ENCODE measurements around the gene OR8S1. TPM values are rescaled to one million over a fixed set of nuclear protein-coding genes. Genes with fewer than 3 reads are reported as not detected.
"Not testable (repeated sequence)": the region's sequence is repeated elsewhere in the genome, so short reads cannot be mapped to it uniquely, and the experiment has no call there.

Gene OR8S1
- total and polyA plus RNA-seq, 2 donors (not counting 1 experiment from before 2014, with no cell fraction given): not detected

DNA sequence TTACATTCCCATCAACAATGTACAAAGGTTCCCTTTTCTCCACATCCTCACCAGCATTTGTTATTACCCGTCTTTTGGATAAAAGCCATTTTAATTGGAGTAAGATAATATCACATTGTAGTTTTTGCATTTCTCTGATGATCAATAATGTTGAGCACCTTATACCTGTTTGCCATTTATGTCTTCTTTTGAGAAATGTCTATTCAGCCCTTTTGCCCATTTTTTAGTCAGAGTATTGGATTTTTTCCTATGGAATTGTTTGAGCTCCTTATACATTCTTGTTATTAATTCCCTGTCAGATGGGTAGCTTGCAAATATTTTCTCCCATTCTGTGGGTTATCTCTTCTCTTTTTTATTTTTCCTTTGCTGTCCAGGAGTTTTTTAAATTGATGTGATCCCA, 10.7 kb upstream of the OR8S1 start:
- Histone ChIP-seq H3K4me2 (ENCODE audit: extremely low read depth, insufficient read depth, low read length) (no peak overlapping the region), H3K79me2 (ENCODE audit: control insufficient read depth, insufficient read depth, low read length) (no peaks in the 10 kb centered on the region), H3K9ac (ENCODE audit: insufficient read depth, low read length) (no peak overlapping the region), H3K27me3 (ENCODE audit: control insufficient read depth, insufficient read depth, low read length) (no peaks in the 10 kb centered on the region), H3K9me3 (ENCODE audit: control insufficient read depth, insufficient read depth, low read depth, low read length) (no peaks in the 10 kb centered on the region), H3K4me1 (ENCODE audit: control insufficient read depth, extremely low read depth, insufficient read depth, low read length) (no peaks in the 10 kb centered on the region), H3K4me3 (replicated peaks in 1 of 4; ENCODE audit: control extremely low read depth in 1 of 4, insufficient read depth in 1 of 4, low read depth in 3 of 4, low read length in 4 of 4) (no peak overlapping the region), H3K27ac (ENCODE audit: insufficient read depth, low read length) (no peak overlapping the region), H3K36me3 (ENCODE audit: control insufficient read depth, insufficient read depth, low read length) (no peaks in the 10 kb centered on the region), H2AFZ (ENCODE audit: low read length) (no peak overlapping the region), H4K20me1 (ENCODE audit: control insufficient read depth, extremely low read depth, insufficient read depth, low read length) (no peaks in the 10 kb centered on the region)
- DNase-seq (ENCODE audit: low read depth in 2 of 2): no peak
- TF ChIP-seq EZH2 (IDR thresholded peaks at IDR 0.05; ENCODE audit: low read length, missing control alignments): no peak
- TF ChIP-seq, protein P1, sequence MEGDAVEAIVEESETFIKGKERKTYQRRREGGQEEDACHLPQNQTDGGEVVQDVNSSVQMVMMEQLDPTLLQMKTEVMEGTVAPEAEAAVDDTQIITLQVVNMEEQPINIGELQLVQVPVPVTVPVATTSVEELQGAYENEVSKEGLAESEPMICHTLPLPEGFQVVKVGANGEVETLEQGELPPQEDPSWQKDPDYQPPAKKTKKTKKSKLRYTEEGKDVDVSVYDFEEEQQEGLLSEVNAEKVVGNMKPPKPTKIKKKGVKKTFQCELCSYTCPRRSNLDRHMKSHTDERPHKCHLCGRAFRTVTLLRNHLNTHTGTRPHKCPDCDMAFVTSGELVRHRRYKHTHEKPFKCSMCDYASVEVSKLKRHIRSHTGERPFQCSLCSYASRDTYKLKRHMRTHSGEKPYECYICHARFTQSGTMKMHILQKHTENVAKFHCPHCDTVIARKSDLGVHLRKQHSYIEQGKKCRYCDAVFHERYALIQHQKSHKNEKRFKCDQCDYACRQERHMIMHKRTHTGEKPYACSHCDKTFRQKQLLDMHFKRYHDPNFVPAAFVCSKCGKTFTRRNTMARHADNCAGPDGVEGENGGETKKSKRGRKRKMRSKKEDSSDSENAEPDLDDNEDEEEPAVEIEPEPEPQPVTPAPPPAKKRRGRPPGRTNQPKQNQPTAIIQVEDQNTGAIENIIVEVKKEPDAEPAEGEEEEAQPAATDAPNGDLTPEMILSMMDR (conservative IDR thresholded peaks at IDR 0.05 in 1 of 2, IDR thresholded peaks at IDR 0.05 in 1 of 2; ENCODE audit: low read depth in 1 of 2, low read length in 2 of 2): no peak

DNA sequence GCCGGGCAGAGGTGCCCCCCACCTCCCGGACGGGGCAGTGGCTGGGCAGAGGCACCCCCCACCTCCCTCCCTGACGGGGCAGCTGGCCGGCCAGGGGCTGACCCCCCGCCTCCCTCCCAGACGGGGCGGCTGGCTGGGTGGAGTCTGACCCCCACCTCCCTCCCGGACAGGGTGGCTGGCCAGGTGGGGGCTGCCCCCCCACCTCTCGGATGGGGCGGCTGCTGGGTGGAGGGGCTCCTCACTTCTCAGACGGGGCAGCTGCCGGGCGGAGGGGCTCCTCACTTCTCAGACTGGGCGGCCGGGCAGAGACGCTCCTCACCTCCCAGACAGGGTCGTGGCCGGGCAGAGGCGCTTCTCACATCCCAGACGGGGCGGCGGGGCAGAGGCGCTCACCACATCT, 5.1 kb upstream of the OR8S1 start:
- H3K36me3 ChIP-seq (ENCODE audit: control insufficient read depth, insufficient read depth, low read length); H3K79me2 ChIP-seq (ENCODE audit: control insufficient read depth, insufficient read depth, low read length); H3K4me2 ChIP-seq (ENCODE audit: extremely low read depth, insufficient read depth, low read length); H3K27ac ChIP-seq (ENCODE audit: insufficient read depth, low read length); H4K20me1 ChIP-seq (ENCODE audit: control insufficient read depth, extremely low read depth, insufficient read depth, low read length); H3K9ac ChIP-seq (ENCODE audit: insufficient read depth, low read length); H3K27me3 ChIP-seq (ENCODE audit: control insufficient read depth, insufficient read depth, low read length); H3K4me1 ChIP-seq (ENCODE audit: control insufficient read depth, extremely low read depth, insufficient read depth, low read length); H3K4me3 ChIP-seq (replicated peaks in 1 of 4; ENCODE audit: control extremely low read depth in 1 of 4, insufficient read depth in 1 of 4, low read depth in 3 of 4, low read length in 4 of 4); H2AFZ ChIP-seq (ENCODE audit: low read length); DNase-seq (ENCODE audit: low read depth in 2 of 2); H3K9me3 ChIP-seq (ENCODE audit: control insufficient read depth, insufficient read depth, low read depth, low read length): not testable (repeated sequence)

DNA sequence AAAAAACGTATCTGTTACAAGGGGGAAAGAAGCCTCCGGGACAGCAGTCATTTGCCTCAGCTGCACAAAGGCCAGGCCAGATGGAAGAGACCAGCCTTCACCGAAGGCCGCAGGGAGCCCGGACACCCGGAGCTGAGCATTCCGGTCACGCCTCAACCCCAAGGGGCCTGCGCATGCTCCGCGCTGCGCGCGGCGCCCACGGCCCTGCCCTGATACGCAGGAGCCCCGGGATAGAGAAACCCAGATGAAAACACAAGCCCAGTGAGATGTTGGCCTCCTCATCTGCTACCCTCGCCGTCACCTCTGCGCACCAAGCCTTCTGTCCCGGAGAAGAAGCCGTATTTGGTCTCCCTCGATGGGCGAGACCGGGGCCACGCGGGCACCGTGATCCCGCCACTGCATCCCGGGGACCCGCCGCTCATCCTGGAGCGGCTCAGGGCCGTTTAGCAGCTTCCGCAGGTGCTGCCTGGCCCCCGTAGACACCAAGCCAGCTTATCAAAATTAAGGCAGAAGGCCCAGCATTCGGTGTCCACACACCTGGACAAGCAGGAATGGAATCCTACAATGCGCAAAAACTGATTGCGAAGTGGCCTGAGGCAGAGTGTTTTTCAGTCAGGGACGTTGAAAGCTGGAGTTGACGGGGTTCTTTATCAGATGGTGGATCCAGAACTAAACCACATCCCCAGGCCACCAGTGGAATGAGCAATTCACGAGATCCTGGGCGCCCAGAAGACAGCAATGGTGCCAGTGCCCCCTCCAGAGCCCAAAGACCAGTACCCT, 2.6 kb downstream of the OR8S1 start:
- Histone ChIP-seq H3K27me3 (ENCODE audit: control insufficient read depth, insufficient read depth, low read length) (no peaks in the 10 kb centered on the region), H3K27ac (ENCODE audit: insufficient read depth, low read length) (no peak overlapping the region), H3K36me3 (ENCODE audit: control insufficient read depth, insufficient read depth, low read length) (no peaks in the 10 kb centered on the region), H3K9me3 (ENCODE audit: control insufficient read depth, insufficient read depth, low read depth, low read length) (no peaks in the 10 kb centered on the region), H2AFZ (ENCODE audit: low read length) (no peak overlapping the region), H3K4me1 (ENCODE audit: control insufficient read depth, extremely low read depth, insufficient read depth, low read length) (no peaks in the 10 kb centered on the region), H3K4me2 (ENCODE audit: extremely low read depth, insufficient read depth, low read length) (no peak overlapping the region), H3K9ac (ENCODE audit: insufficient read depth, low read length) (no peak overlapping the region), H3K4me3 (replicated peaks in 1 of 4; ENCODE audit: control extremely low read depth in 1 of 4, insufficient read depth in 1 of 4, low read depth in 3 of 4, low read length in 4 of 4) (no peak overlapping the region), H3K79me2 (ENCODE audit: control insufficient read depth, insufficient read depth, low read length) (no peaks in the 10 kb centered on the region), H4K20me1 (ENCODE audit: control insufficient read depth, extremely low read depth, insufficient read depth, low read length) (no peaks in the 10 kb centered on the region)
- TF ChIP-seq, protein P1 (conservative IDR thresholded peaks at IDR 0.05 in 1 of 2, IDR thresholded peaks at IDR 0.05 in 1 of 2; ENCODE audit: low read depth in 1 of 2, low read length in 2 of 2): no peak
- TF ChIP-seq EZH2 (IDR thresholded peaks at IDR 0.05; ENCODE audit: low read length, missing control alignments): no peak
- DNase-seq (ENCODE audit: low read depth in 2 of 2): no peak
